Glomerular endothelial cell (primary cell): ENCODE data around the gene ADARB2. TPM values are rescaled to one million over a fixed set of nuclear protein-coding genes. Genes with fewer than 3 reads are reported as not detected.
"Not testable (repeated sequence)": the region's sequence is repeated elsewhere in the genome, so short reads cannot be mapped to it uniquely, and the experiment has no call there.

Source experiments
- DNase-seq: peaks from one replicate; pipeline ENCODE4 v3.0.0-alpha.2; 2011; ENCODE audit warnings: low read depth, low spot score; ENCODE audit errors: extremely low read depth
- total RNA-seq: library from RNA; depleted of rRNA; stranded (reverse); fragments of >200 nt; gene quantifications from 2 replicates; pipeline ENCODE4 v1.2.3, GENCODE V29; 2015

Gene ADARB2
- total RNA-seq, 1 donor from 2014 or later: 0.23 TPM

- no peak for DNase-seq
These were observed 373.0 kb downstream of the ADARB2 start for GRCh38 chr10:1364151-1364910.

DNA sequence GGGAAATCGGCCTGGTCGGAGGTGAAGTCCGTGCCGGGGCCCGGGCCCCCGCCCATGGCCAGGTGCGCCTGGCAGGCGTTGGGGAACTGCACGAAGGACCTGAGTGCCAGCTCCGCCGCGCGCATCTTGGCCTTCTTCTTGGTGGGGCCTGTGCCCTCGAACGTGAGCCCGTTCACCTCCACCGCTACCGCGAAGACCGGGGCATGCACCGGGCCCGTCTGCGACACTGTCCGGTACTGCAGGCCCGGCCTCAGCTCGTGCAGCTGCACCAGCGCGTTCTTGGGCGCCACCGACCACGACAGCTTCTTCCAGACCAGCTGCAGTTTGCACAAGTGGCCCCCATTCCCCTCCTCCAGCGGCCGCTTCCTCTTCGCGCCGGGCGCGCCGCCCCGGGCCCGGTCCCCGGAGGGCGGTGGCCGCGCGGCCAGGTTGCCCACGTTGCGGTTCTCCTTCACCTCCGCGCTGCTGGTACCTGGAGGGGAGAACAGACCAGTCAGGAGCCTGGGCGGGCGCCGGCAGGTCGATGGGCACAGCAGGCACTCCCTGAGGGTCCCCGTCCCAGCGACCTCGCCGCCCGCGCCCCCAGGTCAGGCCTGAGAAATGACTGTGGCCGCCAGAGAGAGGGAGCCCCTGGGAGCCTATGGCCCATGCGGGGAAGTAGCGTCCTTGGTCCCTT, 373.7 kb downstream of the ADARB2 start:
- no peak for DNase-seq

GRCh38 chr10:1362589-1363445, 374.5 kb downstream of the ADARB2 start:
- no peak for DNase-seq

- DNase-seq: no peak
These were observed 375.8 kb downstream of the ADARB2 start for GRCh38 chr10:1361411-1362105.

DNA sequence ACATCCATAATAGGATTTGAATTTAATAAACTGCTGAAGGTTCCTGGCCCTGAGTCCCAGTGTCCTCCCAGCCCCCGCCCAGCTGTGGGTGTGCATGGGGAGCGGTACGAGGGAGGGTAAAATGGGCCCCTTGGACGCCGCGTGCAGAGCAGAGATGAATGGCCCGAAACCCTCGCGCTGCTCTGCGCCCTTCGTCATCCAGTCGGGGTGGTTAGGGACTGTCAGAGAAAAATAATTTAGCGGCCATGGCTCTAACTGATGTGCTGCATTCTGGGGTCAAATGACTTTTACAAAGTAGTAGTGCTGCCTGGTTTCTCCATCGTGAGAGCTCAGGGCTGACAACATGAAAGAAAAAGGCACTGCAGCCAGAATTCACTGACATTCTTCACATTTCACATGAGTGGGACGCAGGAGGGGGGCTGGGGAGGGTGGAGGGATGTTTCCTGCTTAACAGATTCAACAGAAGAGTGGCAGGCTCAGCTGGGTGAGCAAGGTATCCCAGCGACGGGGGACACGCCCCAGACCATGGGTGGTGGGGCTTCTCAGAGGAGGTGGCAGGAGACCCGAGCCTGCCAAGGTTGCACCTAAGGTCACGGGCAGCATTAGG, 376.7 kb downstream of the ADARB2 start:
- no peak for DNase-seq

GRCh38 chr10:1360011-1360557, 377.2 kb downstream of the ADARB2 start:
- DNase-seq: no peak

- DNase-seq: no peak
These were observed 377.7 kb downstream of the ADARB2 start for GRCh38 chr10:1359626-1359955.

DNA sequence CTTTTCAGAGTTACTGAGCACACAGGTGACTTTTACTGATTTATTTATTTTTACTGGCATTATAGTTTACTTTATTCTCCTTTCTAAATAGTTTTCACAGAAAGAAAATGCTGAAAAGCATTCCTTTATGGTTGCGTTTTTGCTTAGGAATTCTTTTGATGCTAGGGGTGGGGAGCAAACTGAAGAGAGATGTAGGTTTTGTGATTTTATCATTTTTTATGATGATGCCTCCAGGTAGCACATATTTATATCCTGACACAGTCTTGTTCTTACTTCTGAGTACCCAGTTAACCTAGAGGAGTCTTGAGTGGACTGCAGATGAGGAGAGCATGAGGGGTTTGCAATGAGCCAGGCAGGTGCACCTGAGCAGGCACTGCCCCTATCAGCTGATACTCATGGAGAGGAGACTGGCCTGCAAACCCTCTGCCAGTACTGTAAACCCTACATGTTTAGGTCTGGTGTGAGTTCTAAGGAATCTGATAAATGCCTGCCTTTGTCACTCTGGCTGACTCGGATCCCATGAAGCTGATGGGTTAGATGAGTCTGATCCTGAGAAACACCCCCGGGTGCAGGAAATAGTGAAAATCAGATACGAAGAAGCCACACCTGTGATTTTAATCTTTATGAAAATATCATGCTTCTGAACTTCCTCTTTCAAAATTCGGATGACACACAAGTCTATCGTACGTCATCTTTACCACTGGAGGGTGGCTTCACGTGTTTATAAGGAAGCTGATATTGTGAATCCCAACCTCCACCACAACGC, 378.3 kb downstream of the ADARB2 start:
- no peak for DNase-seq

GRCh38 chr10:1358147-1358546, 379.2 kb downstream of the ADARB2 start:
- DNase-seq: no peak

DNA sequence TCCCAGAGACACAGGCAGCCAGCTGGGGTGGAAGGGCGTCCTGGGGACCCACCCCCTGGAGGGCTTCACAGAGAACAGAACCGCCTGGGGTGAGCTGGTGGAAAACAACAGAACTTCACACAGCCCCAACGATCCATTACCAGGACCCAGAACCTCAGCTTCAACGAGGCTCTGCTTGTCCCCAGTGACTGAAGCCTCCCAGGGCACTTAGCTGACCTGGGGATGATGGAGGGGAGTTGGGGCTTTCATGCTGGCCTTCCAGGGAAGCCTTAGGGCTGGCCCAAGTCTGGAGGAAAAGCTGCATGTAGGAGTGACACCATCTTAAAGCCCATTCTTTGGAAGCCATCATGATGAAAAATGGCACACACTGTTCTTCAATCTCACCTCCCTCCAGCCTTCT, 381.0 kb downstream of the ADARB2 start:
- DNase-seq: no peak

GRCh38 chr10:1354809-1355710, 382.3 kb downstream of the ADARB2 start:
- no peak for DNase-seq

GRCh38 chr10:1352296-1352695, 385.0 kb downstream of the ADARB2 start:
- not testable (repeated sequence) for DNase-seq

GRCh38 chr10:1348773-1349050, 388.6 kb downstream of the ADARB2 start:
- DNase-seq: no peak

GRCh38 chr10:1347962-1348772, 389.2 kb downstream of the ADARB2 start:
- DNase-seq: no peak

DNA sequence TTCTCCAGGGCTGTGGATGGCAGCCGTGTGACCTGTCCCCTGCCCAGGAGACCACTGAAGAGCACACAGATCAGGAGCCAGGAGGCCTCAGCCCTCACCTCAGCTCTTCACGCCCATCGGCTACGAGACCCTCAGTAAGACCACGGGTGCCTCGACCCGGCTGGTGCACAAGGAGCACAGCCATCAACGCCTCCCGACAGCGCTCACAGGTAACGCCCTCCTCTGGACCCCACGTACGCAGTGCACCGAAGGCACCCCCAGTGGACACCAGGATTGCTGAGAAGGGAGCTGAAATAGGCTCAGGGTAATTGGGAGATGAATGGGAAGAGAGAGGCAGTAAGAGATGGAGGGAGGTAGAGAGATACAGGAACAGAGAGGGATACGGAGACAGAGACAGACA, 389.8 kb downstream of the ADARB2 start:
- DNase-seq: no peak

- DNase-seq: no peak
These were observed 391.1 kb downstream of the ADARB2 start for GRCh38 chr10:1346201-1346600.

DNA sequence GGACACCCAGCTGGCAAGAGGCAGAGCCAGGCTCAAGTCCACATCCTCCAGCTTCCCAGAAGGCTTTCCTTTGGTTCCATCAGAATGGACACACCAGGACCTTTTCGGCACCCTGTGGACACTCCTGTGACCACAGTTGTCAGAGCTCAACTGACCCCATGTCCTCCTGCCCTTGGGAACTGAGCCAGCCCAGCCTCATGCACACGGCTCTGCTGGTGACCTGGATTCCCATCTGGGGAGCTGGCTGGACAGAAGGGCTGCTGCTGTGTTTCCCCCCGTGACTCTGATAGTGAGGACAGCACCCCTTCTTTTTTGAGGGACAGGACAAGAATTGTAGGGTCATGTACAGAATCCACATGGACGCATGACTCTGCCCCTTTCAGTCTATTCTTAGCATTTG, 392.0 kb downstream of the ADARB2 start:
- DNase-seq: no peak

DNA sequence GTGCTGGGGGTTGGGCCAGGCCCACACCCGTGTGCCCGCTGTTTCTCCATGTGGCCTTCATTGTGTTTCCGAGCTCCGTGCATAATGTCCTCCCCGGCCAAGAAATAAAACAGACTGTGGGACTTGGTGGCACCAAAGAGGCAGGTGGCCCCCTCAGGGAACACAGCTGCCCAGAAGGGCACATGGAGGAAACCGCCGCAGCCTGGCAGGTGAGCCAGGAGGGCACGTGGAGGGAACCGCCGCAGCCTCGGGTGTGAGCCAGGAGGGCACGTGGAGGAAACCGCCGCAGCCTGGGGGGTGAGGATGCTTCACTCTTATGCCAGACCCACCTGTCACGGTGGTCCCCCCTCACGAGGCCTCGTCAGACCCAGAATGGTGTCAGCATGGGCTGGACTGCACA, 392.5 kb downstream of the ADARB2 start:
- DNase-seq: no peak
